ENCODE data around the gene TRIM17.

TRIM17 gene

DNA sequence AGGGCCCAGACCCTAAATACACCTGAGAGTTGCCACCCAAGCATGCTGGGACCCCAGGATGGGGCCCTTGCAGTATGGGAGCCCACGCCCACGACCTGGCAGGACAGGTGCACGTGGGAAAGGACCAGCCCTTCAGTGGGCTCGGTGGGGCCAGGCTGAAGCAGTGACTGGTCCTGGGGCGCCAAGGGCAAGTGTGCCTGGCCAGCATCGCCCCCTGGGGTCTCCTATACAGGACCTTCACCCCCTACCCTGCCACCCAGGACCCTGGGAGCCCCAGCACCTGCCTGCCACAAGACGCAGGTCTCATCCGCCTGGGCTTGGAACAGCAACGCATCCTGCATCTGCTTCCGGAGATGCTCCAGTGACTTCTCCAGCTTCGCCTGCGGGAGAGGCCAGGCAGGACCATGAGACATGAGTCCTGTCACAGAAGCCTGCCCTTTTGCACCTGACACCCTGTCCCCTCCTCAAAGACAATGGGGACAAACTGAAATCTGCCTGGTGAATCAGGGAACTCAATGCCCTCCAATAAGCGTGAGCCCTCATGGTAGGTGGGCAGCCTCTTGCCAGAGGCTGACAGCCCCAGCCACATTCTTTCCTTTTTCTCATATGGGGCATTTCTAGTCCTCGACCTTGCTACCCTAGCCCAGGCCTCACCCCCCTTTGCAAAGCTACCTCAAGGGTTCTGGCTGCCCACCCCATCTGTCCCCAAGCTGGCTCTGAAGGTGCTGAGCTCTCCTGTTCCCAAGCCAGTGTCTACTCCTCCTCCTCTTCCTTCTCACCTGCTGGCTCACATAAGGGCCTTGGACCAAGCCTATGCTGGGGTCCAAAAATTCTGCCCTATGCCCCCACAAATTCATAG, 14.7 kb downstream of the TRIM17 start:
- DNase-seq (ENCODE audit: low read depth, low spot score) = no peak

GRCh38 chr1:228400692-228401454, 15.8 kb downstream of the TRIM17 start:
- DNase-seq (ENCODE audit: low read depth, low spot score) = no peak

- DNase-seq (ENCODE audit: low read depth, low spot score) = no peak
Measured at GRCh38 chr1:228400237-228400651, 16.4 kb downstream of the TRIM17 start.

GRCh38 chr1:228399531-228400236, 17.0 kb downstream of the TRIM17 start:
- DNase-seq (ENCODE audit: low read depth, low spot score) = no peak

GRCh38 chr1:228398741-228399461, 17.8 kb downstream of the TRIM17 start:
- no peak for DNase-seq (ENCODE audit: low read depth, low spot score)

DNA sequence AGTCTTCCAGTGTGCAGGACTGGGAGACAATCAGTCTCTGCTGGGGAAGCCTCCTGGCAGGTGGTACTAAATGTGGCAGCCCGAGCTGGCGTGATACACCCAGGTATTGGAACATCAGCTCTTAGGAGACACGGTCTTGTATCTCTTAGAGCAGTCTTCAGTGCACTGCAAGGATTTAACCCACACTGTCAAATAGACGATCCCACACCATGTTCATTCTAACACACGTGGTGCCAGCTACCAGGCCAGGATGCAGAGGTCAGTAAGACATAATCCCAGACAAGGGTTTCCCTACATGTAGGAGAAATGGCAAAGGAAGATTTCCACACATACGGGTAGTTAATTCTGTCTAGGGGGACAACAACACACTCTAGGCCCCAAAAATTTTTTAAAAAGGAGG, 18.7 kb downstream of the TRIM17 start:
- no peak for DNase-seq (ENCODE audit: low read depth, low spot score)

DNA sequence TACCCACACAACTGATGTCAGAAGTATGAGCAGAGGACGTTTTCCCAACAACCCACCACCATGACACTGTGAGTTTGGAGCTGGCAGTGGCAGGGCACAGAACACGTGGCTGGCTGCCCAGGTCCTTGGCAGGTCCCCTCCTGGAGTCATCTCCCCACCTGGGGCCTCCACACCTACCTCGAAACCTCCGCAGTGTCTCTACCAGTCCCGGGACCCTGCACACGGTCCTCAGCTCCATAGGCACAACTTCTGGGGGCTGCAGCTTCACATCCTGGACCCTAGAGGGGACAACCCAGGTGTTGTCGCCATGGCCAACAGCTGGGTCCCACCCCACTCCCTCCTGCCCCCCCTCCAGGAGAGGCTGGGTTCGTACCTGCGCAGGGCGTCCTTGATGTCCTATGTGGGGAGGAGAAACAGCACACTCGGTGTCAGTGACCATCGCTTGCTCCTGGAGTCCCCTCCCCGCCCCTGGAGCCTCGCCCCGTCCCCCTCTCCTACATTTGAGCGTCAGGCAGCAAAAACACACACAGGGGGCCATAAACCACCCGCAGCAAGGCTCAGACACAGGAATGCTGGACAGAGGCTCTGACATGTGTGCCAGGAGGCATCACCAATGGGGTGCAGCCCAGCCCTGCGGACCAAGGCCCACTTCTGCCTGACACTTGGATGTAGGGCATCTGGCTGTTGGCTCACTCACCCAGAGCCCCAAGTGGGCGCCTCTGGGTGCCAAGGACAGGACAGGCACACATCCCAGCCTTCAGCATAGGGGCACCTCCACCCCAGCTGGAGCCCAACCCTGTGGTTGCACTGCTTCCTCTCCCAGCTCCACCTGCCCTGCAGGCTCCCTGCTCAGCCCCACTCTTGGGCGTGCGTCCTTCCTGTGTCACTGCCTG, 19.6 kb downstream of the TRIM17 start:
- no peak for DNase-seq (ENCODE audit: low read depth, low spot score)

- no peak for DNase-seq (ENCODE audit: low read depth, low spot score)
Measured at GRCh38 chr1:228394571-228395394, 21.9 kb downstream of the TRIM17 start.

- DNase-seq (ENCODE audit: low read depth, low spot score) = no peak
Measured at GRCh38 chr1:228393811-228394570, 22.7 kb downstream of the TRIM17 start.

DNA sequence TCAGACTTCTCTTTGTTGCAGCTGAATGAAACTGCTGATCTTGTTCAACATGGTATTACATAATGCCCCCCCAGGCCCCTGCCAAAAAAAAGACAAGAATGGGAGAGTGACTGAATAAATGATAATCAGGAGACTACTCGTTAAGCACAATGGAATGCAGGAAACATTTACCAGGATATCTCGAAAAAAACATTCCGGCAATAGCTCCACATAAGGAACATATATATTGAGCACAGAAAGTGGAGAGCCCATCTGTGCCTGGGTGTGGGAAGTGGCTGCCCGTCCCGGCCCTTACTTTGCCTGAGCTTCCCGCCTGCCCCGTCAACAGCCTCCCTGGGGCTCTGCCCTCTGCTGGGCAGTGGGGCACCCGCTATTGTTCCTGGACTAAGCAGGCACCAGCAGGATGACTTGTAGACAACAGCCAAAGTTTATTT, 23.4 kb downstream of the TRIM17 start:
- peak; percentile 34 for DNase-seq (ENCODE audit: low read depth, low spot score)

DNA sequence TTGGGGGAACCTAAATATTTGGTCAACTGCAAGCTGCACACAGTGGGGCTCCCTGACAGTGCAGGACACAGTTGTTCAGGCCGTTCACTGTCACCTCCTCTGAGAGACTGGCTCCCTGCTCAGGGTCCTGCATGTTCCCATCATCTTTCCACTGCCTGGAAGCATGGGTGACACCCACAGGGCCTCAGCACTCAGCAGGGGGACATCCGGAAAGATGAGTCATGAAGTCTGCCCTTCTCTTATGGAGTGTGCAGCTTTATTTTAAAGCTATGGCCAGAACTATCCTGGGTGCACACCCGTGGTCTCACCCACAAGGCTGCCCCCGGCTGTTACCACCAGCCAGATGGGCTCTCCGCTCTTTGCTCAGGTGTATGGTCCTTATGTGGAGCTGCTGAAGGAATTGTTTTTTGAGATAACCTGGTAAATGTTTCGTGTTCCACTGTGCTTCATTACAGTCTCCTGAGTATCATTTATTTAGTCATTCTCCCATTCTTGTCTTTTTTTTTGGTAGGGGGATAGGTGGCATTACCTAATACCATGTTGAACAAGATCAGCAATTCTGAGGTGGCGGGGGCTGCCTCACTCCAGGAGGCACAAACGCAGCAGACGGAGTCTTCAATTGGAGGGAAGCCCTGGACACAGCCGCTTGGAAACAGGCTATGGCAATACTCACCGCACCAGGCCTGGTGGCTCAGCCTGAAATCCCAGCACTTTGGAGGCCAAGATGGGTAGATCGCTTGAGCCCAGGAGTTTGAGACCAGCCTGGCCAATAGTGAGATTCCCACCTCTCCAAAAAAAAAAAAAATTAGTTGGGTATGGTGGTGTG, 24.3 kb downstream of the TRIM17 start:
- DNase-seq (ENCODE audit: low read depth, low spot score) = no peak

GRCh38 chr1:228391411-228392020, 25.1 kb downstream of the TRIM17 start:
- DNase-seq (ENCODE audit: low read depth, low spot score) = no peak

GRCh38 chr1:228390649-228391048, 26.0 kb downstream of the TRIM17 start:
- DNase-seq (ENCODE audit: low read depth, low spot score) = no peak

DNA sequence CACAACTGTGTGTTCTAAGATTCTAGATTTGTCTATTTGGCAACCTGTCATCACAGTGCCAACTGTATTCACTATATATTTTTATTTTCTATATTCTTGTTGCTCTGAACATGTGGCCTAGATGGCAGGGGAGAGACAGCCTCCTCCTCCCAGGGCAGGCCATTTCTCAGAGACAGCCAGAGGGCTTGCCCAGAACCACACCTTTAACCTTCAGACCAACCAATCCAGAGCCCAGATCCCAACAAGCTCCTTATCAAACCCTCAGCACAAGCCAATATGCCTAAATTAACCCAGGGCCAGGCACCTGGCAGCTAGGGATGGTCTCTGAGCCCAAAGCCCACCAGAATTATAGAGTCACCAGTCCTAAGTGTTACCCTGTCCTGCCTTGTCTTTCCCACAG, 29.3 kb downstream of the TRIM17 start:
- no peak for DNase-seq (ENCODE audit: low read depth, low spot score)

DNA sequence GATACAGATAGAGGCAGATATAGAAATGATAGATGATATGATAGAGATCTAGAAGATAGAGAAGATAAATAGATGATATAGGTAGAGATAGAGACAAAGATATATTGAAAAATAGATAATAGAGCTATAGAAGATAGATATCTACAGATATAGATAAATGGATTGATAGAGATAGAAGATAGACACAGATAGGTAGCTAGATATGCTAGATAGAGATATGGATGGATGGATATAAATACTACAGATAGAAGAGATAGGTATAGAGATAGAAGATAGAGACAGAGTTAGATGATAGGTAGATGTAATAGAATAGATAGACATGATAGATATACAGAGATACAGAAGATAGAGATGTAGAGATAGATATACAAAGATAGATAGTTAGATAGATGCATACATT, 31.4 kb downstream of the TRIM17 start:
- DNase-seq (ENCODE audit: low read depth, low spot score) = no peak

- no peak for DNase-seq (ENCODE audit: low read depth, low spot score)
Measured at GRCh38 chr1:228383773-228384172, 32.9 kb downstream of the TRIM17 start.

DNA sequence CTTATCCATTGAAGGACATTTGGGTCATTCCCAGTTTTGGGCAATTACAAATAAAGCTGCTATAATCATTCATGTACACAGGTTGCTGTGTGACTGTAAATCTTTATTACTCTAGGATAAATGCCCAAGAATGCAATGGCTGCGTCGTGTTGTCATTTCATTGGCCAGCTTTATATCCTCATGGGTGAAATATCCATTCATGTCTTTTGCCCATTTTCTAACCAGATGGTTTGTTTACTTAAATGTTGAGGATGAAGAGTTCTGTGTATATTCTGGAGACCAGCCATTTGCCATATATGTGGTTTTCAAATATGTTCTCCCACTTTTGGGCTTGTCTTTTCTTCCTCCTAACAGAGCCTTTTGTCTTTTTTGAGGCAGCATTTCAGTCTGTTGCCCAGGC, 35.3 kb downstream of the TRIM17 start:
- no peak for DNase-seq (ENCODE audit: low read depth, low spot score)

DNA sequence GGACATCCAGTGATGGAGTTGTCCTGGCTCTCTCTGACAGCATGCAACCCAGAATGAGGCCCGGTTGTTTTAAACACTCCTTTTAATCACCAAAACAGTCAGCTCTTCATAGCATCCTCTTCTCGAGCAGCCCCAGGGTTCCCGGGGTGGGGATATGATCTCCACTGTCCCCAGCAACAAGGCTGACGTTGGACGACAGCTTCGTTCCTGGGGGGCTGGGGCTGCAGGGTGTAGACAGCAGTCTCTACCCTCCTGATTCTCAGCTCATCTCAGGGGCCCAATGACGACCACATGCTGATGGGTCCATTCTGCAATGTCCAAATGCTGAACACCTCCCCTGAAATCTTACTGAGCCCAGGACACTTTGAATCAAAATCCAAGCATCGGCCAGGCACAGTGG, 37.0 kb downstream of the TRIM17 start:
- DNase-seq (ENCODE audit: low read depth, low spot score) = no peak

Data from ELF-1 (cell line).